HCT116 (cell line): ENCODE measurements around the gene PAMR1. TPM values are rescaled to one million over a fixed set of nuclear protein-coding genes. Genes with fewer than 3 reads are reported as not detected.

Experiments used
- ATAC-seq: fragments of 200-7000 bp; cut with Tn5 transposase; 2 replicates; pipeline ENCODE4 v1.9.1; 2020; ENCODE audit warnings: mild to moderate bottlenecking, moderate library complexity
- BruUV-seq: library from RNA; stranded (reverse); fragments of 400-500 nt; replicated peaks from 2 replicates; lab custom pipeline; 2021; lab: Mats Ljungman, UMichigan
- CTCF ChIA-PET: fragments of 300-600 bp; sonication (Branson Sonifier 250); formaldehyde crosslinking; loops from one replicate; lab custom pipeline; 2021; ENCODE audit warnings: antibody characterized with exemption; lab: Charles Lee
- POLR2A ChIA-PET: fragments of 300-600, 350-600 bp; sonication (Branson Sonifier 250); formaldehyde crosslinking; loops from one replicate; lab custom pipeline; 2021; ENCODE audit warnings: antibody characterized with exemption; lab: Charles Lee
- RAD21 ChIA-PET, 2 experiments: fragments of 300-600 bp; sonication (Branson Sonifier 250); formaldehyde crosslinking; loops; one replicate each; lab custom pipeline; 2023; ENCODE audit warnings: low total read pairs in 2 of 2; ENCODE audit not compliant: uncharacterized antibody in 2 of 2, unreplicated experiment in 2 of 2, low non-redundant PET in 1 of 2; lab: Charles Lee
- DNase-seq: peaks from one replicate; pipeline ENCODE4 v3.0.0-alpha.2; 2010; ENCODE audit warnings: low read depth, low spot score
- H2AFZ ChIP-seq: fragments of 200-600 bp; shearing (Covaris generic), sonication (generic); 2 replicates; pipeline ENCODE4 v1.6.1; 2017; ENCODE audit warnings: low read depth, mixed run types, mixed read lengths, antibody characterized with exemption, low read length; ENCODE audit not compliant: poor library complexity, severe bottlenecking
- H3K27ac ChIP-seq: 2 replicates; pipeline ENCODE4 v1.5.1; 2012; ENCODE audit warnings: low read depth, low read length
- H3K27me3 ChIP-seq: fragments of 200-600 bp; sonication (generic); 2 replicates; pipeline ENCODE4 v1.6.1; 2016; ENCODE audit warnings: mixed run types, low read length, mixed read lengths; ENCODE audit not compliant: insufficient read depth
- H3K36me3 ChIP-seq, 2 experiments: fragments of 200-500 bp in 1 of 2; fragments of 200-600 bp in 1 of 2; sonication (Bioruptor generic) in 1 of 2; sonication (generic) in 1 of 2; 2 replicates each; pipeline versions ENCODE4 v1.5.1 to v1.6.1; 2014 to 2016; ENCODE audit warnings: low read length in 2 of 2, inconsistent platforms in 1 of 2, mixed read lengths in 1 of 2, mixed run types in 1 of 2; ENCODE audit not compliant: insufficient read depth in 2 of 2, control insufficient read depth in 1 of 2
- H3K4me1 ChIP-seq, 2 experiments: fragments of 200-600 bp in 1 of 2; sonication (generic) in 1 of 2; 2 replicates each; pipeline versions ENCODE4 v1.5.1 to v1.6.1; 2012 to 2017; ENCODE audit warnings: low read length in 2 of 2, inconsistent platforms in 1 of 2, mild to moderate bottlenecking in 1 of 2, mixed read lengths in 1 of 2, mixed run types in 1 of 2, moderate library complexity in 1 of 2; ENCODE audit not compliant: insufficient read depth in 2 of 2, control insufficient read depth in 1 of 2
- H3K4me2 ChIP-seq: fragments of 200-600 bp; sonication (generic); 2 replicates; pipeline ENCODE4 v1.6.1; 2017; ENCODE audit warnings: mixed run types, low read length, mixed read lengths
- H3K4me3 ChIP-seq, 2 experiments: fragments of 200-600 bp in 1 of 2; sonication (generic) in 1 of 2; replicated peaks in 1 of 2; 2 replicates each; pipeline ENCODE4 v1.5.1; 2011 to 2016; ENCODE audit warnings: low read length in 2 of 2, control low read depth in 1 of 2, low read depth in 1 of 2, mild to moderate bottlenecking in 1 of 2, mixed read lengths in 1 of 2, mixed run types in 1 of 2
- H3K79me2 ChIP-seq: fragments of 200-600 bp; sonication (generic); 2 replicates; pipeline ENCODE4 v1.6.1; 2017; ENCODE audit warnings: mild to moderate bottlenecking, mixed run types, low read length, moderate library complexity, mixed read lengths; ENCODE audit not compliant: insufficient read depth
- H3K9ac ChIP-seq: fragments of 200-600 bp; sonication (generic); 2 replicates; pipeline ENCODE4 v1.6.1; 2016; ENCODE audit warnings: low read length, mixed read lengths
- H3K9me2 ChIP-seq: fragments of 200-600 bp; sonication (generic), shearing (Covaris generic); 2 replicates; pipeline ENCODE4 v1.6.1; 2017; ENCODE audit warnings: mixed run types, mild to moderate bottlenecking, moderate library complexity; ENCODE audit not compliant: insufficient read depth
- H3K9me3 ChIP-seq, 2 experiments: fragments of 200-500 bp in 1 of 2; fragments of 200-600 bp in 1 of 2; sonication (Bioruptor generic) in 1 of 2; sonication (generic) in 1 of 2; 2 replicates each; pipeline ENCODE4 v1.6.1; 2014 to 2017; ENCODE audit warnings: low read length in 2 of 2, mixed read lengths in 2 of 2, inconsistent platforms in 1 of 2, low read depth in 1 of 2, mild to moderate bottlenecking in 1 of 2, mixed run types in 1 of 2, moderate library complexity in 1 of 2; ENCODE audit not compliant: control insufficient read depth in 1 of 2, insufficient read depth in 1 of 2
- H4K20me1 ChIP-seq: fragments of 200-600 bp; sonication (generic), shearing (Covaris generic); 2 replicates; pipeline ENCODE4 v1.6.1; 2017; ENCODE audit warnings: mixed run types, mild to moderate bottlenecking, moderate library complexity; ENCODE audit not compliant: insufficient read depth
- ATF3 ChIP-seq: IDR thresholded peaks from 2 replicates; pipeline ENCODE4 v1.6.1; 2012
- CEBPB ChIP-seq: IDR thresholded peaks from 2 replicates; pipeline ENCODE4 v1.6.1; 2012; ENCODE audit warnings: low read depth
- CTCF ChIP-seq, 3 experiments: fragments of 200-600 bp in 1 of 3; sonication (generic) in 1 of 3; IDR thresholded peaks in 2 of 3; conservative IDR thresholded peaks in 1 of 3; 2 replicates each; pipeline ENCODE4 v1.5.1; 2012 to 2017; ENCODE audit warnings: low read depth in 2 of 3, low read length in 2 of 3, antibody characterized with exemption in 1 of 3, borderline replicate concordance in 1 of 3, control low read depth in 1 of 3, mild to moderate bottlenecking in 1 of 3, mixed read lengths in 1 of 3, mixed run types in 1 of 3, moderate library complexity in 1 of 3; ENCODE audit not compliant: insufficient read depth in 1 of 3
- EZH2 ChIP-seq: fragments of 200-600 bp; sonication (generic); IDR thresholded peaks from 2 replicates; pipeline ENCODE4 v1.6.1; 2017; ENCODE audit warnings: antibody characterized with exemption, mixed run types
- MAX ChIP-seq: IDR thresholded peaks from 2 replicates; pipeline ENCODE4 v1.6.1; 2012
- POLR2A ChIP-seq: IDR thresholded peaks from 2 replicates; pipeline ENCODE4 v1.7.0; 2011; ENCODE audit warnings: borderline replicate concordance; ENCODE audit not compliant: insufficient read depth, insufficient read length; ENCODE audit errors: extremely low read depth
- REST ChIP-seq: IDR thresholded peaks from 2 replicates; pipeline ENCODE4 v1.6.1; 2012; ENCODE audit warnings: low read depth
- SRF ChIP-seq: IDR thresholded peaks from 2 replicates; pipeline ENCODE4 v1.6.1; 2012; ENCODE audit warnings: low read depth
- TCF7L2 ChIP-seq: IDR thresholded peaks from 2 replicates; pipeline ENCODE4 v1.7.0; 2011; ENCODE audit warnings: borderline replicate concordance, inconsistent platforms; ENCODE audit not compliant: insufficient read depth, insufficient read length; ENCODE audit errors: extremely low read depth
- YY1 ChIP-seq: IDR thresholded peaks from 2 replicates; pipeline ENCODE4 v1.6.1; 2011; ENCODE audit warnings: low read length, low read depth, moderate library complexity, mild to moderate bottlenecking; ENCODE audit not compliant: insufficient replicate concordance; ENCODE audit errors: extremely low read depth
- ZBTB33 ChIP-seq: IDR thresholded peaks from 2 replicates; pipeline ENCODE4 v1.6.1; 2011; ENCODE audit warnings: mild to moderate bottlenecking, low read length, moderate library complexity; ENCODE audit not compliant: insufficient replicate concordance; ENCODE audit errors: extremely low read depth
- ZFX ChIP-seq: fragments of 450-650 bp; IDR thresholded peaks from 2 replicates; pipeline ENCODE4 v1.6.1; 2017
- intact Hi-C: fragments of 100-400 bp; cut with micrococcal nuclease; formaldehyde crosslinking; loops from 2 replicates; pipeline ENCODE4 v1.10.0; 2022
- total RNA-seq: library from RNA; stranded (reverse); gene quantifications from one replicate; pipeline ENCODE4 v1.2.1, GENCODE V29; 2021; ENCODE audit not compliant: unreplicated experiment

The PAMR1 gene
- total RNA-seq, 1 experiment from 2014 or later: not detected

GRCh38 chr11:35414776-35415175 is 110.6 kb downstream of the PAMR1 start:
- no peak overlapping the region for H3K9ac ChIP-seq
- RAD21 ChIA-PET: no interaction called here
- ATAC-seq: no peak
- H4K20me1 ChIP-seq: no peaks in the 10 kb centered on the region
- no TSS peak for BruUV-seq
- TF ChIP-seq TCF7L2: no peak
- no peak for TF ChIP-seq REST
- TF ChIP-seq YY1: no peak
- no peak for TF ChIP-seq ATF3
- no peak for TF ChIP-seq SRF
- TF ChIP-seq CEBPB: no peak
- no peak for TF ChIP-seq EZH2
- TF ChIP-seq CTCF (IDR thresholded peaks at IDR 0.05 in 2 of 3, conservative IDR thresholded peaks at IDR 0.05 in 1 of 3; ENCODE audit: borderline replicate concordance in 1 of 3, insufficient read depth in 1 of 3, low read depth in 2 of 3, low read length in 2 of 3): no peak
- no peak for TF ChIP-seq ZBTB33
- TF ChIP-seq POLR2A: no peak
- no peak for TF ChIP-seq MAX
- no peak for TF ChIP-seq ZFX
- no peaks in the 10 kb centered on the region for H3K9me3 ChIP-seq
- POLR2A ChIA-PET: no interaction called here
- H3K4me3 ChIP-seq: no peak overlapping the region
- no peak overlapping the region for H2AFZ ChIP-seq
- no peaks in the 10 kb centered on the region for H3K9me2 ChIP-seq
- no peak for DNase-seq
- H3K36me3 ChIP-seq: no peaks in the 10 kb centered on the region
- H3K27ac ChIP-seq: no peak overlapping the region
- CTCF ChIA-PET: no interaction called here
- H3K27me3 ChIP-seq: peaks cover 41% of the 10 kb centered on the region
- H3K4me1 ChIP-seq: no peaks in the 10 kb centered on the region
- intact Hi-C loops: no loop called here
- no peak overlapping the region for H3K4me2 ChIP-seq
- no peaks in the 10 kb centered on the region for H3K79me2 ChIP-seq
